UCSD-AML1 (cell line): ENCODE data around the gene ECEL1.
A peak's percentile ranks its signal among the peaks of the same experiment; 100 is the strongest.

Source experiments
- DNase-seq: peaks from one replicate; lab custom pipeline; 2025; ENCODE audit not compliant: unreplicated experiment; lab: John Stamatoyannopoulos, UW

Gene ECEL1

GRCh38 chr2:232523682-232524597, 36.3 kb upstream of the ECEL1 start:
- DNase-seq: peak; percentile 52

GRCh38 chr2:232523402-232523681, 35.7 kb upstream of the ECEL1 start:
- DNase-seq: no peak

GRCh38 chr2:232522623-232523401, 35.2 kb upstream of the ECEL1 start:
- DNase-seq: no peak

DNA sequence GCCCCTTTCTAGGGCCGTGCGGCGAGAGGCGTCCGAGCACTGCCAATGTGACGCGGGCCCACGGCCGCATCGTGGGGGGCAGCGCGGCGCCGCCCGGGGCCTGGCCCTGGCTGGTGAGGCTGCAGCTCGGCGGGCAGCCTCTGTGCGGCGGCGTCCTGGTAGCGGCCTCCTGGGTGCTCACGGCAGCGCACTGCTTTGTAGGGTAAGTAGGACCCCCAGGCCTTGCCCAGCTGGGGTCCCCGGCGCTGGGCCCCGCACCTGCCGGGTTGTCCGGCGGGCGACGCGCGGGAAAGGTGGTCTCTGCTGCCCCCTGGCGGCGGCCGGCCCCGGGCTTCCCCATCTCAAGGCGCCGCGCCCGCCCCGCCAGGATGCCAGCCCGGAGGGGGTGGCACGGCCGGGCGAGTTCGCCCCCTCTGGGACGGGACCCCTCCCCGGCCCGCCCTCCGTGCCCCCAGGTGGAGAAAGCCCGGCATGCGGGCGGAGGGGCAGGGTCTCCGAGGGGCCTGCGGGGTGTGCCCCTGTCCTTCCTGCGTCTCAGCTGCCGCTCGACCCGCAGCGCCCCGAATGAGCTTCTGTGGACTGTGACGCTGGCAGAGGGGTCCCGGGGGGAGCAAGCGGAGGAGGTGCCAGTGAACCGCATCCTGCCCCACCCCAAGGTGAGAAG, 34.5 kb upstream of the ECEL1 start:
- DNase-seq: peak; percentile 50

DNA sequence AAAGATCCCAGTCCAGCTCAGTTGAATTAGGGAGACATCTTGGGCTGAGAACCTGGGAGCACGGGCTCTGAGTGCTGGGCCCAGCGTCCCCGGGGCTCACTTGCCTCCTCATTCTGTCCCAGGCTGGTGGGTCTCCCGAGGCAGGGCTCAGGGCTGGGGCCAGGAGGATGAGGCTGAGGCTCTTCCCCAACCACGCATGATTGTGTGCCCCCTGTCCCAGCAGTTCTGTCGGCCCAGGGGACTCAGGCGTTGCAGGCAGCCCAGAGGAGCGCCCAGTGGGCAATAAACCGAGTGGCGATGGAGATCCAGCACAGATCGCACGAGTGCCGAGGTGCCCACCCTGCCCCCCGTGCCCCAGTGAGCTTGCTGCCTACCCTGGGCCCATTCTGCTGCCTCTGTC, 33.5 kb upstream of the ECEL1 start:
- DNase-seq: no peak

DNA sequence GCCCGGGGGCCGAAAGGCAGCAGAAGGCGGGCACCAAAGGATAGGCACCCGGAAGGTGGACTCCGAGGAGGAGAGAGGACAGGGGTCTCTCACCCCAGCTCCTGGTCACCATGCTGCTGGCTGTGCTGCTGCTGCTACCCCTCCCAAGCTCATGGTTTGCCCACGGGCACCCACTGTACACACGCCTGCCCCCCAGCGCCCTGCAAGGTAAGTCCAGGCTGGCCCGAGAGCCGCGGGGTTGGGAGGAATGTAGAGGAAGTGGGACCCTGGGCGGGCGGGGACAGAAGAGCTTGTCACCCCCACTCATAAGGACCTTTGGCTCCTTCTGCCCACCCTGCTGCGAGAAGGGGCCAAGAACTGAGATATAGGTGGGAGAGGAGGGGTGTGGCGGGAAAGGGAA, 32.9 kb upstream of the ECEL1 start:
- DNase-seq: no peak

DNA sequence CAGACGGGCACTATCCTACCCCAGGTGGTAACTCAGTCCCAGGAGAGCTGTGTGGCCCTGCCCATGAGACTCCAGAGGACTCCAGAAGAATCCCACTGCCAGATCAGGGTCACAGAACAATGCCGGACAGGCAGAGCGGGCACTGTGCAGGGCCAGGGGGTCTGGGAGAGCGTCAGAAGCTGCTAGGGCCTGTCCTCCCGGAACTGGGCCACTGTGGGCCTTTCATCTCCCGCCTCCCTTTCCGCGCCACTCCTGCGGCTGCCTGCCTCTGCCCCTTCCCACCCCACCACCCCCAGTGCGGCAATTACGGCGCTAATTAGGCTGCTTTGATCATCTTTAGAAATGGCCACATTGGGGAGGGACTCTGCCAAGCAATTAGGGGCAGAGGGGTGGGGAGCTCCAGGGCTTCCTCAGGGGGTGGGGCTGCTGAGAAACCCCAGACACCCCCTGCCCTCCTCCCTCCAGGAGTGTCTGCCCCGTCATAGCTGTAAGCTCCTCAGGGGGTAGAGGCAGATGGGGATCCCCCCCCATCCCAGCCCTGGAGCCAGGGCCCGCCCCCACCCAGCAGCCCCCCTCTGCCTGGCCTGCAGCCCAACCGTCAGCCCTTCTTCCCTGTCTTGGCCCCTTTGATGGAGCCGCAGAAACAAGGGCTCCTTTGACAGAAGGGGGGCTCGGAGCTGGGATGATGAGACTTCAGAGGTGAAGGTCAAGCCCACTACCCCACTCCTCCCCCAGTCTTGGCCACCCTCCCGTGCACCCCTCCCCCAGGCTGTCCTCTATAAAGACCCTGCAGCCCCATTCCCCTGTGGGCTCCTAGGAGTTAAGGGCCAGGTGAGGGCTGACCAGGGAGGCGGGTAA, 32.2 kb upstream of the ECEL1 start, which contains the start of gene PRSS56:
Gene PRSS56 (plus strand): TSS at position 808 of the 858 bp plus-strand sequence. CDS start 211 bp downstream, outside the sequence.
- DNase-seq: no peak

GRCh38 chr2:232518844-232519243, 31.2 kb upstream of the ECEL1 start:
- no peak for DNase-seq

- DNase-seq: no peak
Observed at GRCh38 chr2:232516551-232516950, 28.9 kb upstream of the ECEL1 start.

- no peak for DNase-seq
Observed at GRCh38 chr2:232515639-232516038, 28.0 kb upstream of the ECEL1 start.

DNA sequence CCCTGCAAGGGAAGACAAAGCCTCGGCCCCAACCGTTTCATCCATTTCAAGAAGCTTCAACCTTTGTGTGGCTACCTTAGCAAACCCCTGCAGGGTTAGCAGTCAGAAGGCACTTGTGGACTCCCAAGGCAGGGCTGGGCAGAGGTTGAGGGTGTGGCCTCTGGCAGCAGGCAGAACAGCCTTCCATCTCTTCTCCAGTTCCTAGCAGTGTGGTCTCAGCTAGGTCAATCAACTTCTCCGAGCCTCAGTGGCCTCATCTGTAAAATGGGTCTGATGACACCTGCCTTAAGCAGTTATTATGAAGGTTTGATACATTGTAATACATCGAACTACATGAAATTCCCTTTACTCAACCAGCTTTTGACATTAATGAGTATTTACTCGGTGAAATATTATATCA, 25.7 kb upstream of the ECEL1 start:
- no peak for DNase-seq

- DNase-seq: no peak
Observed at GRCh38 chr2:232512602-232513001, 25.0 kb upstream of the ECEL1 start.

- DNase-seq: no peak
Observed at GRCh38 chr2:232511336-232511890, 23.8 kb upstream of the ECEL1 start.

GRCh38 chr2:232508251-232508650, 20.6 kb upstream of the ECEL1 start:
- DNase-seq: no peak

DNA sequence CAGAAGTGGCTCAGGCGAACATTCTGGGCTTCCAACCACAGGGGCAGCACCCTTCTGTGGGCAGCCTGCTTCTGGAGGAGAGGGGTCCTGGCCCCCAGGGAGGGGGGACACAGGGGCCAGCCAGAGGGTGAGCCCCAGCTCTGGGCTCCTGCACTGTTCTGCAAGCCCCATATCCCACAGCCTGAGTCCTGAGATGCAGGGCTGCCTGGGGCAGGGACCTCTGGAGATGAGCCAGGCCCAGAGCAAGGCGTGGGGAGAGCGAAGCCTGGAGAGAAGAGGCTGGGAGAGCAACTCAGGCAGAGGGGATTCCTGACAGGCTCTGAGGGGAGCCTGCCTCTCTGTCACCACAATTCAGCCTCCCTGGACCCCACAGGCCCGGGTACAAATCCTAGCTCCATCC, 19.1 kb upstream of the ECEL1 start:
- DNase-seq: no peak

- no peak for DNase-seq
Observed at GRCh38 chr2:232505856-232506255, 18.2 kb upstream of the ECEL1 start.

DNA sequence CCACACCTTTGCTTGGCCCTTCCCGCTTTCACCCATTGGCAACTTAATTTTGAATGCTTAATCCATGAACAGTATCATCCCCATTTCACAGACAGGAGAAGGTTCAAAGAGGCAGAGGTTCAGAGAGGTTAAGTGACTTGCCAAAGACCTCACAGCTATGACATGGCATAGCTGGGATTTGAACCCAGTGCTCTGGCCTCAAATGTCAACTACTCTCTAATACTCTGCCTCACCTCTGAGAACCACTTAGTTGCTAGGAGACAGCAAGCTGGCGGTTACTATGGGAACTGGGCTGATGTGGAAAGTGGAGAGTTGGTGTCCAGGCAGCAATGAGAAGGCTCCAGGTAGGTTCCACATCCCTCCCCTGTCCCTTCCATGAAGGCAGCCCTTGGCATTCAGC, 16.8 kb upstream of the ECEL1 start:
- DNase-seq: no peak

DNA sequence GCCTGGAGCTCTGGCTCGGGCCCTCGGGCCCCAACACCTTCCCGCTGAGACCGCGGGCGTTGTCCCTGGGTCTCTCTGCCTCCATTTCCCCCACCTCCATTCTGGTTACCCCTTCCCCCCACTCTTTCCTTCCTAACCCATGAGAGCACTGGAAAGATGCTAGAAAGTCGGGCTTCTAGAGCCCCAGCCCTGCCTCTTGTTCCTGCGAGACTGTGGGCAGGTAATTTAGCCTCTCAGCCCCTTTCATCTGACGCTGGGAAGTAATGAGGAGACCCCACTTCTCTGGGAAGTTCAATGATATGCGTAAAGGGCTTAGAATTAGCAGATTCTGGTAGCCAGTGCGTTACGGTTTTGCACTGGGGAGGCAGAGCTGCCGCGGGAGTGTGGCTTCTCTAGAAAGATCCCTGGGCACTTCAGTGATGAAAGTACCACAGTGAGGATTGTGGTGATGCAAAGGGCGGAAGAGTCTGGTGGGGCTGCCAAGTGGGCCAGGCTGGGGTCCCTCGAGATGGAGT, 16.2 kb upstream of the ECEL1 start:
- no peak for DNase-seq

GRCh38 chr2:232502911-232503808, 15.5 kb upstream of the ECEL1 start:
- DNase-seq: no peak
